K562 (cell line): ENCODE data around the gene ATAD3B.

Experiments
- CTCF ChIP-seq, 3 experiments: IDR thresholded peaks in 2 of 3; conservative IDR thresholded peaks in 1 of 3; 2 replicates each; pipeline ENCODE4 v1.5.1; 2011 to 2012; ENCODE audit warnings: low read length in 3 of 3, mild to moderate bottlenecking in 3 of 3, control low read depth in 2 of 3, improper control_type of control experiment in 1 of 3, inconsistent platforms in 1 of 3, low read depth in 1 of 3, mixed read lengths in 1 of 3, moderate library complexity in 1 of 3; ENCODE audit not compliant: insufficient read depth in 2 of 3
- HBP1 ChIP-seq: fragments of 450-650 bp; formaldehyde crosslinking; IDR thresholded peaks from 2 replicates; pipeline ENCODE4 v1.4.0; 2022; ENCODE audit warnings: missing genetic modification characterization
- MBD2 ChIP-seq: sonication (generic); IDR thresholded peaks from 2 replicates; pipeline ENCODE4 v1.6.1; 2016; ENCODE audit warnings: low read depth, borderline replicate concordance

GRCh38 chr1:1543706-1544099 lies 72.1 kb downstream of the ATAD3B start:
- TF ChIP-seq HBP1 (no peak), CTCF (IDR thresholded peaks at IDR 0.05 in 2 of 3, conservative IDR thresholded peaks at IDR 0.05 in 1 of 3; ENCODE audit: insufficient read depth in 2 of 3, low read depth in 1 of 3, low read length in 3 of 3) (no peak), MBD2 (no peak)
